GM21381 (cell line): ENCODE measurements around the gene DOCK4.

Source experiments
- ATAC-seq: cut with Tn5 transposase; IDR thresholded peaks from one replicate; pipeline ENCODE4 v1.9.1; 2021; ENCODE audit warnings: mild to moderate bottlenecking, moderate library complexity; ENCODE audit not compliant: unreplicated experiment

The DOCK4 gene

DNA sequence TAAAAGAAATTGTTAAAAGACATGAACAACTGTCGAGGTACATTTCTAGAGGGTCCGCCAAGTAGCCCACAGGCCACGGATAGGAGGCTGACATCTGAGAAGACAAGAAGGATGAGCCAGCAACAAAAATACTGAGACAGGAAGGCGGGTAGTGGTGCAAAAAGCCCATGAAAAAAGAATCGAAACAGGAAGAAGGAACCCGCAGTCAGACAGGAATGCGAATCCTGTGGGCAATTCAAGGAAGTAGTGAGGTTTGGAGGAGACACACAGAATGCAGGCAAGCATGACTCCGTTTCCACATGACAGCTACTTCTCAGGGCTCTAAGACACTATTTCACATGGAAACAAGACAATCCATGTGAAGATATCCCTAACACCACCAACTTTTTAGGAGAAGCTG lies 125.2 kb downstream of the DOCK4 start:
- peak; percentile 38 for ATAC-seq

DNA sequence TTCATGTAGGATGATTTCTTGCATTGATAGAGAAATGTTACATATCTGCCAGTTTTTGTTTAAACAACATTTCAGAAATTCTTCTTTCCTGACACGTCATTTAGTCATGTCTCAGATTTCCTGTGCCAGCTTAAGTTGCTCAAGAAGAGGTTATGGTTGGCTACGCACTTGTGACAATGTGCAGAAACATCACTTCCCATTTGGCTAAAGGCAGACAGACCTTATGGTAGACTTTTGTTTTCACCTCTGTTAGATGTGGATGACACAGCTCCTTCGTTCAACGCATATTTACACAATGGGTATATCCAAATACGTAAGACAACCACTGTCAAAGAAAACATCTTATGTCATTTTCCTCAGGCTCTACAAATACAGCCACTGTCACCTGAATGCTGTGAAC lies 125.8 kb downstream of the DOCK4 start:
- peak; percentile 74 for ATAC-seq

DNA sequence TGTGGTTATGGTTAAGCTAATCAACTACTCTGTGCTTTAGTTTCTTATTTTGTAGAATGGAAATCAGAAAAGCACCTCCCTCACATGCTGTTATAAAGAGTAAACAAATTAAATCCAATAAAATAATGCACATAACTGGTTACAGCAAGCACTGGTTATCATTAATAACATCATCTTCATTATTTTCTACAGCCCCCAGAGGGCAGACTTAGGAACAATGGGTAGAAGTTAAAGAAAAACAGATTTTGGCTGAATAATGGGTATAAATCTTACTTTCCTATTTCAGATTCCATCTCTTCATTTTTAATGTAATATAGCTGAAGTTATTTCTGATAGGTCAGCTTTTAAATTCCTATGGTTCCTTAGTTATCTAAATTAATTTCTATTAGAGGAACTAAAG lies 126.5 kb downstream of the DOCK4 start:
- ATAC-seq = no peak

DNA sequence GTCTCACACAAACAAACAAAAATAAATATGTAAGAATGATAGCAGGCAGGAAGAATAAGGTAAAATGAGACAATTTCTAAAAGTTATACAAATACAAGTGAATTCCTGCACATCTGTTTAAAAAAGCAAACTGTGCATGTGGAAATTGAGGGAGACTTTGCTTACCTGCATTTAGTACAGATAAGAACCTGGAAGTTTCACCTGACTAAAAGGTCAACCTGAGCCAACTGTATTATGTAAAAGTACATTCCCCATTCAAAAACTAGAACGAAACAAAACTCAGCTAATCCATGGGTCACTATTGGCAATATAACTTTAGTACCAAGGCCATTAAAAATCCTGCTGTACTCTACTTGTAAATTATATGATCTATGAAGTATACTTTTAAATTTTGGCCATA lies 127.1 kb downstream of the DOCK4 start:
- ATAC-seq = no peak

DNA sequence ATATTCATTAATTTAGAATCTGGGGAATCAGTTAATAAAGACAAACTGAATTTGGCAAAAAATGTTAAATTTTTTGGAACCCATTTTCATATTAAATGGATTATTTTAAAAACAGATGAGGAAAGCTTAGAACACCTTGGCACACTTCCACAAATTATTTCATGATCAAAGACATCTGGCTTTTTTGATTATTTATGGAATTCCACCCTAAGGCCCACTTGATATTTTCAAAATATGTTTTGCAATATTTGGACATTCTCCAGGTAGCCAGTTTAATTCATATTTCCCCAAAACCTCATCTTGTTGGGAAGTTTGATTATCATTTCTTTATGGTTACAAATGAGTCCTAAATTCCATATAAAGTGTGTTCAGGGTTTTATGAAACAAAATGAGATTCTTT lies 129.9 kb downstream of the DOCK4 start:
- no peak for ATAC-seq

DNA sequence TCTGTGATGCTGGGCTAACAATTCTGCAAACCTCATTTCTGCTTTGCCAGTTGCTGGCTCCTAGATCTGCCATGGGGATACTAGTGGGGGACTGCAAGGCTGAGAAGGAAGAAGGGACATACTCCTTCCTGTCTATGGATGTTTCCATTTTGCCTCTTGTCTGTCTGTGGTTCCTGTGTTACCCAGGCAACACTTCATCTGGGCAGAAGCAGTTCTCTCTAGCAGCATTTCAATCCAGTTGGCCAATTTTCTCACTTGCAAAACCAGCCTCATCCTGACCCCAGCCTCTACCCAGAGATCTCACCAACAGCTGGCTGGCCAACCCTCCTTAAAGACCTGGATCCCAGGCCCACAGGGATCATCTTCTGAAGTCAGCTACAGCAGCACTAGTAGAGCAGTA lies 131.7 kb downstream of the DOCK4 start:
- ATAC-seq = no peak

DNA sequence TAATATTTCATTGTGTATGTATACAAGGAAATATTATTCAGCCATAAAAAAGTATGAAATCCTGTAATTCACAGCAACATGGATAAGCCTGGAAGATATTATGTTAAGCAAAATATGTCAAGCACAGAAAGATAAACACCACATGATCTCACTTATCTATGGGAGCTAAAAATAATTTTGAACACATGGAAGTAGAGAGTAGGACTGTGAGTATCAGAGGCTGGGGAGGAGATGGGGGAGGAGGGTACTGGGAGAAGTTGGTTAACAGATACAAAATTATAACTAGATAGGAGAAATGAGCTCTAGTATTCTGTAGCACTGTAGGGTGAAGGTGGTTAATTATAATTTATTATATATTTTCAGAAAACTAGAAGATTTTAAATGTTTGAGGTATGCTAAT lies 132.7 kb downstream of the DOCK4 start:
- ATAC-seq = no peak

DNA sequence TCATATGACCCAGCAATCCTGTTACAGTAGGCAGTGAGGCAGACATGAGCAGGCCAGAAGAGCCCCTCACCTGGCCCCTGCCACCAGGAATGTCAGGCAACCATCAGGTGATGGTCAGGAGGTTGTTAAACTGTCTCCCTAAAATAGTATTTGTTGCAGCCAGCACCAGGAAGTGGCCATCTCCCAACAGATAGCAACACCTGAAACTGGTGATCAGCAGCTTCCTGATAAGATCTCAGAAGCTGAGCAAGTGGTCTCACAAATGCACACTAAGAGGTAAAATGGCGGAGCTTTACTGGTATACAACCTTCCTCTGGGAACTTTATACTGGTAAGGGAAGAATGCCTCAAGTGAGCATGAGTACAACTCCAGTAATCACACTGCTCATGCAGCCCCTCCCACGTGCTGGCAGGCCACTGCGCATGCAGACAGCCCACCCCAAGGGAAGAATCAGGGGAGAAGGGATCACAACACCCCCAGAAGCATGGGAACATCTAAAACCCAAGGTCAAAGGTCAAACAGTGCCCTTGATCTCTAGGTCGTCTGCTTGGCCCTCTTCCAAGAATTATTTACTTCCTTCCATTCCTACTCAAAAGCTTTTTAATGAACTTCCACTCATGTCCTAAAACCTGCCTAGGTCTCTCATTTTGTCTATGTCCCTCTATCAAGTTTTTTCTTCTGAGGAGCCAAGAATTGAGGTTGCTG lies 133.5 kb downstream of the DOCK4 start:
- ATAC-seq = no peak

DNA sequence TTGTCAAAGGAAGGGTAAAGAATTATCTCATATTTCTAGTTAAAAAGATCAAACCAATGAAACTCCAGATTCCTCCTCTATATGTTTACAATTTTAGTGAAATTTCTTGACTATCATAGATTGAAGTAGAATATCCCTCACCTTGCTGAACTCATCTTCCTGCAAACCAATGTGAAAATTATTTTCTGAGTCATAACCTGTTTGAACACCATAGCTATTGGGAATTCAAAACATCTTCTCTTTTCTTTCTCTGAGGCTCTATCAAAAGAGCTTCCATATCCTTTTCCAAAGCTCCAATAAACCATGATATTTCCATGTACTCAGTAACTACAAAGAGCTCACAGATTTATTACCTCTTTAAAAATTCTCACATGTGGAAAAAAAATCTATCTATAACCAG lies 134.3 kb downstream of the DOCK4 start:
- no peak for ATAC-seq

DNA sequence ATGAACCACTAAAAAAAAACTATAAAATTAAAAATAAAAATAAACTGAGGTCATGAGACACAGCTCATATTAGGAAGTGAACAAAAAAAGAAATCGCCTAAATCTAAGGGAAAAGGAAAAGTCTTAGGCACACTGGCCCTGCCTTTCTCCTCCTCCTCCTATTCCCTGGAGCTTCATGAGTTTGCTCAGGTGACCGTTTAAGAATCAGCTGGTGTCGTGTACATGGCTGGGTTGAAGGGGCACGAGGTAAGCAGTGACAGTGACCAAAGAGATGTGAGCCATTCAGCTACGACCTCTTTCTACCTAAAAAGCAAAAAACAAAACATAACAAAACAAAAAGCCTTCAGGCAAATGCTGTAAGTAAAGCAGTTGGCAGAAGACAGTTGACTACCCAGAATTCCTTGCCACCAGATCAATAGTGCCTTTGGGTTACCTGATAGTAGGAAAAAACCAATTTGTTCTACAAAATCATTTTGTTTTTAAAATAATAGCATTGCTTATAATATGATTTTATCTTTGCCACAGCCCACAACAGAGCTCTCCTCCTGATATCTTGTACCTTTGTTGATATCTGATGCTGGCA lies 135.4 kb downstream of the DOCK4 start:
- ATAC-seq = no peak

DNA sequence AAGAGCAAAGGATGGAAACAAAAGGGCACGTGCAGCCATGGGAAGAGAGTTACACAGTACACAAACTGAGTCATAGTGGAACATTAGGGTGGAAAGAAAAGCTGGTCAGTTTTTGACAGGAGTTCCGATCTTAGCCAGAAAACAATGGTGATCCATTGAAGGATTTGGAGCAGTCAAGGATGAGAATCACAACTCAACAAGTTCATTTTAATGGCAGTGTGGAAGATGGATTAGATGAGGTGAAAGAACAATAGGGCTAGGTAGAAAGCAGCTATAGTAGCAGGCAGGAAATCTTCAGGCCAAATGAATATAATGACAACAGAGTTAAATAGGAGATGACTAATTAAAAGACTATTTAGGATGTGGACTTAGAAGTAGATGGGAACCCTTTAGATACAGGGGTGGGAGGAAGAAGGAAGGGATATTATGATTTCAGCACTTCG lies 136.3 kb downstream of the DOCK4 start:
- no peak for ATAC-seq

DNA sequence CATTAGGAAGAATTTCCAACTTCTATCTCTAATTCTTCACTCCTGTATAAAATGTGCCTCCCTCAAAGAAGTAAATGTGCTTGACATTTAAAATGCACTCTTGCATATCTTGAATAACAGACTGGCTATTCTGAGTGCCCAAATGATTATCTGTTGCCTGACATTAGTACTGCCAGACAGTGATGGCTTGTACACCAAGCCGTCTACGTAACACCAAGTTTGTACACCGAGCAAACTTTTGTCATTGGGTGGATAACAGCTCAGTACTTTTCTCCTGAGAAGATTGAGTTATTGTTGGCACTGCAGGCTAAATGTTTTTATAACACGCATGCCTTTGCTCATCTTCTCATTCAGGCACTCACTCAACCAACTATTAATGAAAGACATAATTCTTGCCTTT lies 137.2 kb downstream of the DOCK4 start:
- no peak for ATAC-seq

DNA sequence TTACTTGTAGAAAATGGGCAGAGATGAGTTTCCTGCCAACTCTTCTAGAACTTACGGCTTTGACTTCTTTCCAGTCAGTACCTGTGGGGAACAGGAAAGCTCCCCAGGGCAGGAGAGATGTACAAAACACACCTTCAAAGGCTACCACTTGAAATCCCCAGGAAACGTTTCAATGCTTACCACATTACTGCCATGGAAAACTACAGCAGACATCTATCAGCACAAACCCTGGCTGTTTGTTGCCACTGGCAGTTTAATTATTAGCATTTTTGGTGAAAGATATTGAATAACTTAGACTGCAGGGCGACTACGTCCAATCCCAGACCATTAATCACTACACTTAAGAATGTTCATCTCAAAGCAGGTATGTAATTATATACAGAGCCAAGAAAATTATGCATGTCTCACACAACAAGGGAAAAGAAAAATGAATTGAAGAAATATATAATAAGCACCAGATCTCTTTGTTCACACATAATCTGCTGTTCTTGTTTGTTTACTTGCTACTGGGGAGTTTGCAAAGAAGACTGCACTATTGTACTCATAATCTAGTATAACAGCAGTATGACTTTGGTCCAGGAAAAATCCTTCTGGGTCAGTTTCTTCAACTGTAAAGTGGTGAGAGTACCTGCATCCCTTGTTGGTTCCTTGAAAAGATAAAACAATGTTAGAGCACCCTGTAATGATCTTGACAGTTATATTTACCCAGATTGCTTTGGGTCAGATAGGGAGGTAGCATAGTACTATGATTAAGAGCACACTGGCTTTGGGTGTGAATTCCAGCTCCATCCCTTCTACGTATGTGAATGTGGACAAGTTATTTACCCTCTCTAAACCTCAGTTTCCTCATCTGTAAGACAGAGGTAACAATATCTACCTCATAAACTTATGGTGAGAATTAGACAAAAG lies 138.3 kb downstream of the DOCK4 start:
- ATAC-seq = no peak

DNA sequence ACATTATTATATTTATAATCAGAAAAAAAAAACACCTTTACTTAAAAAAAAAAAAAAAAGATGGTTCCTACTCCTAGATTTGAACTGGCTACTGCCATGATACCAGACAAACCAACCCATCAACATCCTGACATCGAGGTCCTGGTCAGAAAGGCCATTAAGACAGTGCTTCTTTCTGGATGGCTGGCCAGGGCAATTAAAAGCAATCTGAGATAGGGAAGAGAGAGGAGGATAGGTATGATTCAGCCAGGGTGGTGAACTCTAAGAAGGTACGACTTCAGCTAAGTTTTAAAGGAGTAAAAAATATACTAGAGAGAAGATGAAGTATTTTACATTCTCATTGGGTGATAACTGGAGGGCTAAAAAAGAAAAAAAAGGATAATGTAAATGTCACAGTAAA lies 139.0 kb downstream of the DOCK4 start:
- ATAC-seq = no peak

DNA sequence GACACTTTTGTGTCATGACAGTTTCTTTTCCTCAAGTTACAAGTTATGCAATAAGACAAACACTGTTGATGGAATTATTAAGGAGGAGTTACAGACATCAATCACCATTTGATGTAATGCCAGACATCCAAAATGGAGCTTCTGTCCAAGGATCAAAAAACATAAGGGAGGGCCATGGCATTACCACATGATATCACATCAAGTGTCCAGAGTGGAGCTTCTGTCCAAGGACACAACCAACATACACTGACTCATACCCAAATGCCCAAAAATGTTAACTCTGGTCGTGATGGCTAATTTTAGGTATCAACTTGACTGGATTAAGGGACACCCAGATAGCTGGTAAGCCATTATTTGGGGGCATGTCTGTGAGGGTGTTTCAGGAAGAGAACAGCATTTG lies 140.4 kb downstream of the DOCK4 start:
- ATAC-seq = no peak

DNA sequence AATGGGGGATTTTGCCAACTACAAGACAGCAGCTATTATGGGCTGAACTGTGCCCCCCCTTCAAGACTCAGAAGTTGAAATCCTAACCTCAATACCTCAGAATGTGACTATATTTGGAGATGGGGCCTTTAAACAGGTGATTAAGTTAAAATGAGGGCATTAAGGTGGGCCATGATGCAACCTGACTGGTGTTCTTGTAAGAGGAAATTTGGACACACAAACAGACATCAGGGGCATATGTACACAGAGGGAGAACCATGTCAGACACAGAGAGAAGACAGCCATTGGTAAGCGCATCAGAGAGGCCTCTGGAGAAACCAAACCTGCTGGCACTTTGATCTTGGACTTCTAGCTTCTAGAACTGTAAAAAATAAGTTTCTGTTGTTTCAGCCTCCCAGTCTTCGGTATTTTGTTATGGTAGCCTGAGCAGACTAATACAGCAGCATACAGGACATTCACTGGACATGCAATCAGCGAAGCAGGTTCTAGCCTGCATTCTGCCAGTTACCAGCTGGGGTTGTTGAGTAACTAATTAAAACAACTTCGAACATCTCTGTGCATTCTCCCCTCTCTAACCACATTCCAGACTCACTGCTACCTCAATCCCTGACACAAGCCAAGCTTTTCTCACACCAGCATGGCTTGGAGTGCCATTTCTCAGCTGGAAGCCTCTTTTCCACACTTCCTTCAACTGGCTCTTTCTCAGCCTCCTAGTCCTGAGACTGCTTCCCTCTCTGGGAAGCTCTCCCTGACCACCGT lies 141.4 kb downstream of the DOCK4 start:
- no peak for ATAC-seq

DNA sequence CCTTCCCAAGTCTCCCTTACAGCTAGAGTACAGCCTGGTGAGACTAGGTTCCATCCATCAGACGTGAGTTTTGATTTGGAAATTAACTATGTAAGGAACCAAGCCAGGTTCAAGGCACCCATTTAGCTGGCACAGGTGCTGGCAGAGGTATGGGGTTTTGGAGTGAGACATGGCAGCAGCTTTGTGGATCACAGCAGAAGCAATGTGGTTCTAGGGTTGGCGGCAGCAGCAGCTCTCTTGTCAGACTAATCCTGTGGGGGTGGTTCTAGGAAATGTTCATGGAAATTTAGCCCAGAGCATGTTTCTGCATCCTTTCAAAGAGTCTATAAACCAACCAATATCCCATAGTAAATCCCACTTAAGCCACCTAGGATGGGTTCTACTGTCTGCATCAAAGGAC lies 142.2 kb downstream of the DOCK4 start:
- no peak for ATAC-seq

DNA sequence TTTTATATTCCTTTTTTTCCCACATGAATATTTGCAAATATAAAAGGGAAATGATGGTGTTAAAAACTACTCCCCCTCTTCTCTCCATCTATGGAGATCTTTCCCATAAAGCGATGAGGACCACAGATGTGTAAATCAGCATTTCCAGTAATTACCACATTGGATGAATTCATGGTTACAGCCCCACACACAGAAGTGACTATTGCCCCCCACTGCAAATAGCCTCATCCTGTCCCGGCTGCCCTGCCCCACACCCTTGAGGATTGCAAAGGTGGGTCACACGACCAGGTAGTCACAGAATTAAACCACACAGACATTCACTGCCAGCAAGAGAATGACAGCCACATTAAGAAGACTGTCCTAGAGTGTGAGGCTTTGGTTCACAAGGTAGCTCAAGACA lies 145.1 kb downstream of the DOCK4 start:
- ATAC-seq = no peak

DNA sequence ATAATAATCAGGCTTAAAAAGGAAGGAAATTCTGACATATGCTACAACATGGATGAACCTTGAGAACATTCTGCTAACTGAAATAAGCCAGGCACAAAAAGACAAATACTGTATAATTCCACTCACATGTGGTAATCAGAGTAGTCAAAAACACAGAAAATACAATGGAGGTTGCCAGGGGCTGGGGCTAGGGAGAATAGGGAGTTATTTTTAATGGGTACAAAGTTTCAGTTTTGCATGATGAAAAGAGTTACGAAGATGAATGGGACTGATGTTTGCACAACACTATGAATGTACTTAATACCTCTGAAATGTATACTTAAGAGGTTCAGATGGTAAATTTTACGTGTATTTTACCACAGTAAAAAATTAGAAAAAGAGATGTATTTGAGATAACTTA lies 145.6 kb downstream of the DOCK4 start:
- ATAC-seq = no peak

DNA sequence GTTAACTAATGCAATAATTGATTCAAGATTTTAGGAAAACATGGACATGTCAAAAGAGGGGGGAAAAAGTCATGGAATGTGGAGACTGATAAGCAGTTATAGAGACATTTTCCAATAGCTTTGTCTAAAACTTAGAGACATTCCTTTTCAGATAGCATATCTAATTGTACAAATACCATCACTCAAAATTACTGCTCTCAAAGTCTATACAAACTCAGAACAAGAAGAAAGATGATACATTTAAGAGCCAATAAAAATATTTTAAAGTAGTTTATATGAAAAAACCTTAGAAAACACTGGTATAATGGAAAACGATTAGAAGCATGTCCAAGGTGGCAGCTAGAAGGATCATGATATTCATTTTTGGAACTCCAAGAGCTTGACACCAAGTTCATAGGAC lies 146.5 kb downstream of the DOCK4 start:
- no peak for ATAC-seq

DNA sequence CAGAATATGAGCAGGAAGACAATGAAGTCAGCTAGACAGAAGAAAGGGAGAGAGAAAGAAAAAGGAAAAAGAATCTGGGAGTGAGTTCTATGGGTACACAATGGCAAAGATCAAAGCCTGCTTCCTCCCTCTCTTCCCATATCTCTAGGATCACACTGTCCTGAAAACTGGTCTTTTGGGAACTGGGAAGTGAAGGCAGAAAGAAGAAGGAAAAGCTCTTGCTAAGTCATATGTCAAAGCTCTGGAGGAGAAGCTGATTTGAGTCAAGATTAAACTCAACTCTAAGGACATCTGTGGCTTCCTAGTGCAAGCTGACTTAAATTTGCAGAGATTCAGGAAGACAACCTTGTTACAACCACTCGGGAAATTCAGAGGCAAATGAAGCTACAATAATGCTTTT lies 147.5 kb downstream of the DOCK4 start:
- no peak for ATAC-seq
